NT2/D1 (cell line): Measurements from ENCODE around the gene TMEM176B.

Source experiments
- DNase-seq: peaks from one replicate; pipeline ENCODE4 v3.0.0-alpha.2; 2011; ENCODE audit warnings: low read depth, low spot score
- H3K27me3 ChIP-seq: 2 replicates; pipeline ENCODE4 v1.6.0; 2011; ENCODE audit warnings: mild to moderate bottlenecking; ENCODE audit not compliant: insufficient read length, insufficient read depth
- H3K36me3 ChIP-seq: 2 replicates; pipeline ENCODE4 v1.6.1; 2011; ENCODE audit warnings: mild to moderate bottlenecking, low read length, mixed read lengths; ENCODE audit not compliant: insufficient read depth, insufficient read length
- H3K4me1 ChIP-seq: 2 replicates; pipeline ENCODE4 v1.5.1; 2011; ENCODE audit not compliant: insufficient read depth, insufficient read length
- H3K4me3 ChIP-seq: 2 replicates; pipeline ENCODE4 v1.5.1; 2011; ENCODE audit warnings: low read depth; ENCODE audit not compliant: insufficient read length
- H3K9ac ChIP-seq: 2 replicates; pipeline ENCODE4 v1.6.0; 2011; ENCODE audit warnings: low read depth; ENCODE audit not compliant: insufficient read length
- H3K9me3 ChIP-seq: 2 replicates; pipeline ENCODE4 v1.5.1; 2011; ENCODE audit warnings: mild to moderate bottlenecking, low read length; ENCODE audit not compliant: insufficient read depth
- SUZ12 ChIP-seq: IDR thresholded peaks from 2 replicates; pipeline ENCODE4 v1.6.1; 2011; ENCODE audit not compliant: insufficient read length, insufficient read depth; ENCODE audit errors: extremely low read depth
- YY1 ChIP-seq: IDR thresholded peaks from 2 replicates; pipeline ENCODE4 v1.6.1; 2011; ENCODE audit not compliant: insufficient read length, insufficient read depth
- ZNF274 ChIP-seq: IDR thresholded peaks from 2 replicates; pipeline ENCODE4 v1.6.1; 2011; ENCODE audit warnings: mild to moderate bottlenecking, low read depth, low read length

The TMEM176B gene

DNA sequence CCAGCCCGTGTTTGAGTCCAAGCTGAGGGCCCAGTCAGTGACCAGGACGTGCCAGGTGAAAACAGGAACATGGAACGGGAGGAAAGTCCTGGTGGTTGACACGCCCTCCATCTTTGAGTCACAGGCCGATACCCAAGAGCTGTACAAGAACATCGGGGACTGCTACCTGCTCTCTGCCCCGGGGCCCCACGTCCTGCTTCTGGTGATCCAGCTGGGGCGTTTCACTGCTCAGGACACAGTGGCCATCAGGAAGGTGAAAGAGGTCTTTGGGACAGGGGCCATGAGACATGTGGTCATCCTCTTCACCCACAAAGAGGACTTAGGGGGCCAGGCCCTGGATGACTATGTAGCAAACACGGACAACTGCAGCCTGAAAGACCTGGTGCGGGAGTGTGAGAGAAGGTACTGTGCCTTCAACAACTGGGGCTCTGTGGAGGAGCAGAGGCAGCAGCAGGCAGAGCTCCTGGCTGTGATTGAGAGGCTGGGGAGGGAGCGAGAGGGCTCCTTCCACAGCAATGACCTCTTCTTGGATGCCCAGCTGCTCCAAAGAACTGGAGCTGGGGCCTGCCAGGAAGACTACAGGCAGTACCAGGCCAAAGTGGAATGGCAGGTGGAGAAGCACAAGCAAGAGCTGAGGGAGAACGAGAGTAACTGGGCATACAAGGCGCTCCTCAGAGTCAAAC, 57.7 kb downstream of the TMEM176B start:
- H3K27me3 ChIP-seq = peaks cover 99% of the 10 kb centered on the region
- no peak overlapping the region for H3K9ac ChIP-seq
- no peak overlapping the region for H3K4me3 ChIP-seq
- no peaks in the 10 kb centered on the region for H3K36me3 ChIP-seq
- peaks cover 4% of the 10 kb centered on the region; the same call in 1 of the 2 replicates for H3K9me3 ChIP-seq
- DNase-seq = no peak
- no peak for TF ChIP-seq ZNF274
- no peak for TF ChIP-seq YY1
- TF ChIP-seq SUZ12 = no peak
- no peaks in the 10 kb centered on the region for H3K4me1 ChIP-seq
